H4 (cell line): ENCODE measurements around the gene SRSF6. TPM values are rescaled to one million over a fixed set of nuclear protein-coding genes. Genes with fewer than 3 reads are reported as not detected.
"Not testable (repeated sequence)": the region's sequence is repeated elsewhere in the genome, so short reads cannot be mapped to it uniquely, and the experiment has no call there.

Source experiments
- DNase-seq: peaks from one replicate; pipeline ENCODE4 v3.0.0-alpha.2; 2015; ENCODE audit warnings: low spot score
- total RNA-seq: library from RNA; depleted of rRNA; stranded (reverse); fragments of >200 nt; shearing (Covaris generic); gene quantifications from 2 replicates; pipeline ENCODE4 v1.2.3, GENCODE V29; 2014; rRNA removed

Gene SRSF6
- total RNA-seq: 37.8 and 41.9 TPM in 2 replicates

DNA sequence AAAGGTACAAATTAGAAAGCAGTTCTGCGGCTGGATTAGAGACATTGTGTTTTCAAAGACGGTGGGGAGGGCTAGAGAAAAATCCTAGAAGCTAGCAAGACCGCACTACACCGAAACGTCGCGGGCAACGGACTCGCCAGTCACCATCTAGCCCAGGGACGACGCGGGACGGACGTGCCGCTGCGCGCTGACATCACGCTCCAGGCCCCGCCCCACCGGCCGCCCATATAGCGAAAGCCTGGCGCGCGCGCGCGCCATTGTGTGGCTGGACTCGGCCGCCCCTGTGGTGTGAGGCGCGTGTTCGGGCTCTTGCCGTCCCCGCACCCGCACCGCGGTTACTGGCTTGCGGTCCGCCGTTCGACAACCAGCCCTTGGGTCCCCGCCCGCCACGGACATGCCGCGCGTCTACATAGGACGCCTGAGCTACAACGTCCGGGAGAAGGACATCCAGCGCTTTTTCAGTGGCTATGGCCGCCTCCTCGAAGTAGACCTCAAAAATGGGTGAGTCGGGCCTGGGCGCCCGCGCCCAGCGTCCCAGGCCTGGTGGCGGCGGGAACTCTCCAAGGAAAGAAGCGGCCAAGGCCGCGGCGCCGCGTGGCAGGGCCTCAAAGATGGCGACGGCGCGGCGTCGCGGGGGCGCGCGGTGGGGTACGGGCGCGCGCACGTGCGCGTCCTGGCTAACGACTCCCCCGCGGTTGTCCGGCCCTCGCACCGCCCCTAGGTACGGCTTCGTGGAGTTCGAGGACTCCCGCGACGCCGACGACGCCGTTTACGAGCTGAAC lies at the start of gene SRSF6:
Gene SRSF6 (plus strand): TSS at position 257 of the 782 bp plus-strand sequence. CDS start 138 bp downstream, at position 395.
- peak; percentile 83 for DNase-seq

DNA sequence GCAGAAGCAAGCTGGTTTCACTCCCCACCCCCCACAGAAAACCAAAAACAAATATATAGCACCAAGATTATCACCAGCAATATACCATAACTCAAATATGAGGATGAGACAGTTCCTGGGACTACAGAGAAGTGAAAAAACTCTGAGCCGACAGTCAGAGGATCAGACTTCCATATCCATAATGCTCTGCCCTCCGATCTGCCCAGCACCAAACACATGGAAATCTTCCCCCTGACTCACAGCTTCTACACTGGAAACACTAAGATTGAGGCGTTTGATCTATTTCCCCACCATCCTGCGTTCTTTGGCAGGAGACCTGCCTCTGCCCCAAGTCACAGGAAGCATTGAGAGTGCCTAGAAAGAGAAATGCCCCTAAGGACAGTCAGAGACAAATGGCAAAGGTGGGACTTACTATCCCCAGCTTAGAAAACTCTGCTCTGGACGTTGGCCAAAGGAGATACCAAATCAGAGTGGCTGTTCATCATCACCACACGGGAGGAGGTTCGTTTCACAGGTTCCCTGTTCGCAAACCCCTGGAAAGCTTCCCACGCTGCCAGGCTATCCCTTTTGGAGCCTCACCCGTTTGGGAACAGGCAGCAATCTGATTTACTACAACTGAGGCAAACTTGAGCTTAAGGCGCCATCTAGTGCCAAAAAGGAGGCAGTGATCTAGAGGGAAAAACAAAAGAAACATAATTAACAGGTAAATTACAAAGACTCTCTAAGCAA lies 48.7 kb upstream of the SRSF6 start:
- DNase-seq: peak; percentile 63

DNA sequence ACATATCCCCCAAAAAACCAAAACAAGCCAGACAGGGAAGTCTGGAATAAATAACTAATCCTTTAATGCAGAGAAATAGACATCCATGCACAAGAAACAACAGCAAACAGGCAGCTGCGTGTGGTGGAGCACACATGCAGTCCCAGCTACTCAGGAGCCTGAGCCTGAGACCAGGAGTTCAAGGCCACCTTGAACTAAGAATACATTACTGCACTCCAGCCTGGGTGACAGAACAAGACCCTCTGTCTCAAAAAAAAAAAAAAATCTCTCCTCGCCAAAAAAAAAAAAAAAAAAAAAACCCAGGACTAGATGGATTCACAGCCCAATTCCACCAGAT lies 48.2 kb upstream of the SRSF6 start:
- no peak for DNase-seq

DNA sequence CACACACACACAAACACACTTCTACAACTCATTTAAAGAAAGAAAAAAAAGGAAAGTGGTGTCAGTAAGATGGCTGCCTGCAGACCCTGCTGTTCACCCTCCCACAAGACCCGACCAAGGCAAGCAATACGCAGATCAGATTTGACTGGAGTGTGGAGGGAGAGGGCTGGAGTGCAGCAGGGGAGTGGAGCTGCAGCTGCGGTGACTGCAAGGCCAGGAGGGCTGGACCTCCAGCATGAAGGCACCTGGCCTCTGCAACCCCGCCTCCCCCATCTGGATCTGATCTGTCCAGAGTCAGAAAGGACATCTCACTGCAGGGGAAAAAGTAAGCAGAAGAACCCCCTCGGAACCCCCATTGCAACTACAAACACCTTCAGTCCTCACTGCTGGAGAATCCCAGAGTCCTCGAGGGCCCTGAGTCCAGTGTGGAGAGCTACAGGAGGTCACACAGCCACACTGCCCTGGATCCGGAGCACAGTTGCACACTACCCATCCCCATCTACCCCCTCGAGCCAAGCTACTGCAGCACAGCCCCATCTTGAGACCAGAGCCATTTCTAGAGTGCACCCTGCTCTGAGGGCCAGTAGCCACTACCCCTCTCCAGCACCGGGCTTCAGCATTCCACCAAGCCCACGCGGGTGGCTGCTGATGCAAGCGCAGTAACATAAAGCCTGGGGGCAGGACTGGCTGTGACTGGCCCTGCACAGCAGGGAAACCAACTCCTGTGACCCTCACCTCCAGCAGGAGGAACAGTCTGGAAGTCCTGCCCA lies 41.9 kb upstream of the SRSF6 start:
- no peak for DNase-seq

DNA sequence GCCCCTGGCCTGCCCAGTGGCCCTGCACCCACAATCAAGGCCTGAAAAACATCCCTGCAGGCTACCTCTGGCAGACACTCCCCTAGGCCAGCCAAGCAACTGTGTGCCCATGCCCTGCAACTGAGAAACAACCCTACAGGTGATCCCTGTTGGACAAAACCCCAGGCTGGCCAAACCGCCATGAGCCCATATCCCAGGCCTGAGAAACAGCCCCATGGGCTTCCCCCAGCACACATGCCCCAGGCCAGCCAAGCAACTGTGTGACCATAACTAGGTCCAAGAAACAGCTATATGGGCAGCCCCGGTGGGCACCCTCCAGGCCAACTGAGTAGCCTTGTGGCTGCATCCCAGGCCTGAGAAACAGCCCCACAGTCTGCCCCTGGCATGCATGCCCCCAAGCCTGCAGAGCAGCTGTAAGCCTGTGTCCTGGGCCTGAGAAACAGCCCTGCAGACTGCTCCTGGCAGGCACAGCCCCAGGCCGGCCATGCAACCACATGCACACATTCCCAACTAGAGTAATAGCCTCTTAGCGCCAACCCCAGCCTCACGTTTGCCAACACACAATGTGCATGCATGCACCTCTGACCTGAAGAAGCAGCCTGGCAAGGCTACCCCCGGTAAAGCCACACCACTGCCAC lies 41.0 kb upstream of the SRSF6 start:
- DNase-seq: no peak

DNA sequence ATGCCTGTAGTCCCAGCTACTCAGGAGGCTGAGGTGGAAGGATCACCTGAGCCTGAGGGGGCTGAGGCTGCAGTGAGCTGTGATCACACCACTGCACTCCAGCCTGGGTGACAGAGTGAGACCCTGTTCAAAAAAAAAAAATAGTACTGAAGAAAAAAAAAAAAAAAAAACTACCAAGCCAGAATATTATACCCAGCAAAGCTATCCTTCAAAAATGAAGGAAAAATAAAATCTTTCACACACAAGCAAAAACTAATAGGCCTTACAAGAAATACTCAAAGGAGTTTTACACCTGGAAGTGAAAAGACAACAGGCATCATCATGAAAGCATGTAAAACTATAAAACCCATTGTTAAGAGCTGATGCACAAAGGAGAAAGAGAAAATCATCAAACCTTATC lies 37.5 kb upstream of the SRSF6 start:
- DNase-seq: no peak

DNA sequence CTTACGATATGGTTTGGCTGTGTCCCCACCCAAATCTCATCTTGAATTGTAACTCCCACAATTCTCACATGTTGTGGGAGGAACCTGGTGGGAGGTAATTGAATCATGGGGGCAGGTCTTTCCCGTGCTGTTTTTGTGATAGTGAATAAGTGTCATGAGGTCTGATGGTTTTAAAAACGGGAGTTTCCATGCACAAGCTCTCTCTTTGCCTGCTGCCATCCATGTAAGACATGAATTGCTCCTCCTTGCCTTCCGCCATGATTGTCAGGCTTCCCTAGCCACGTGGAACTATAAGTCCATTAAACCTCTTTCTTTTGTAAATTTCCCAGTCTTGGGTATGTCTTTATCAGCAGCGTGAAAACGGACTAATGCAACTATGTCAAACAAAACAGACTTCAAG lies 36.8 kb upstream of the SRSF6 start:
- not testable (repeated sequence) for DNase-seq

DNA sequence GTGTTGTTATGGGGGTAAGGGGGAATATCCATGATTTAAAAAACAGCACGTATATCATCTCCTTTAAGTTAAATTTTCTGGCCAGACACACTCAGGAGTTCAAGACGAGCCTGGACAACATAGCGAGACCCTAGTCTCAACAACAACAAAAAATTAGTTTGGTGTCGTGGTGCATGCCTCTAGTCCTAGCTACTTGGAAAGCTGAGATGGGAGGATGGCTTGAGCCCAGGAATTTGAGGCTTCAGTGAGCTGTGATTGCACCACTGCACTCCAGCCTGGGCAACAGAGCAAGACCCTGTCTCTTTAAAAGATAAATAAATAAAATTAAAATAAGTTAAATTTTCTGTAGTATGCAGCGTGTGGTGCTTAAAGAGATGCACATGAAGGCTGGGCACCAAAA lies 31.5 kb upstream of the SRSF6 start:
- DNase-seq: no peak

DNA sequence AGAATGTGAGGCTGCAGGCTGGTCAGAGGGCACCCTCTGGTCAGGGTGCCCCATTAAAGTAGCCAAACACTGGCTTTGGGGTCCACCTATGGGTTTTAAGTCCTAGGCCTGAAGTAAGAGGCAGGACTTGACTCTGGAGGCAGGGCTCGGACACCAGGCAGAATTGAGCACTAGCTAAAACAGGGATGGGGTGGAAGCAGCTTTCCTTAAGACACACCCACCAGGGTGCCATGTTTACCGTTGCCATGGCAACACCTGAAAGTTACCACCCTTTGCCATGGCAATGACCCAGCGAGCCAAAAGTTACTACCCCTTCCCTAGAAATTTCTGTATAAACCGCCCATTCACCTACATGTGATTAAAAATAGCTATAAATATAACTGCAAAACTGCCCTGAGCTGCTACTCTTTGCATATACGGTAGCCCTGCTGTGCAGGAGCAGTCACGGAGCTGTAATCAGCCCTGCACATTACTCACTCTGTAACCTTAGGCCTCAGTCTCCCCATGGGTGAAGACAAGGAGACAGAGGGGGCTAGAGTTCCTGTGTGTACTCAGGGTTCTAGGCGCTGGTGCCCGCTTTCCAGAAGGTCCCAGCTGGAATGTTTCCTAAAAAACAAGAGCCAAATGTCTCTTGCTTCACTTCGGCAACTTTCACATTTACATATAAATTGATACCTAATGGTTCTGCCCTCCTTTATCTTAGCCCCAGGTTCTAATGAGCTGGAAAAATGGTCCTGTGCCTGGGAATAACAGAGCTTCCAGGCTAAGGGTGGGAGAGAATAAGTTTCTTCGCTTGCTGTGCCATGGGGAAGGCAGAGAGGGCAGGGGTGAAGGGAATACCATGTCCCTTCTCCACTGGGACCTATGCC lies 27.2 kb upstream of the SRSF6 start:
- no peak for DNase-seq

DNA sequence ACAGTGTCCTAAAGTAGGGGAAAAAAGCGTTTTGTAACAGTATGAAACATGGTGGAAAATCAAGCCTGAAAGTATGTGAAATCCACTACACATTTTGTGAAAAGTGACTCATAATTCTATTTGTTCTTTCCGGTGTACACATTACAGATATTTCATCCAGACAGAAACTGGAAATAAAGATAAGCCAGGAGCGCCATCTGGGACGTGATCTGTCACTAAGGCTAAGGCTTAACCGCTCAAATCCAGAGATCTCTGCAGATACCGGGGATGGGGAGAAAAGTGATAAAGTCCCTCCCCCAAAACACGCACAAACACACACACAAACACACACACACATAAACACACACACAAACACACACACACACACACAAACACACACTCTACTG lies 26.6 kb upstream of the SRSF6 start:
- no peak for DNase-seq

DNA sequence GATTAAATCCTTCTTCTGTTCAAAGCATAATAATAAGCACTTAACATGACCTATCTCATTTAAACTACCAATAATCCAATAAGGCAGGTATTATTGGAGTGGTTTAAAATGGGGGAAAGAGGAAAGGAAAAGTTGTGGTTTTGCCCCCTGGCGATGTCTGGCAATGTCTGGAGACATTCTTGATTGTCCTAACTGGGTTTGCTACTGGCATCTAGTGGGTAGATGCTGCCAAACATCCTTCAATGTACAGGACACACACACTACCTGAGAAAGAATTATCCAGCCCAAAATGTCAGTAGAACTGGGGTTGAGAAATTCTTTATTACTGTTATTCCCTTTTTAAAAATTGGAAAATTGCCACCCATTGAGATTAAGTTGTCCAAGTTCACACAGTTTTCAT lies 25.2 kb upstream of the SRSF6 start:
- DNase-seq: no peak

DNA sequence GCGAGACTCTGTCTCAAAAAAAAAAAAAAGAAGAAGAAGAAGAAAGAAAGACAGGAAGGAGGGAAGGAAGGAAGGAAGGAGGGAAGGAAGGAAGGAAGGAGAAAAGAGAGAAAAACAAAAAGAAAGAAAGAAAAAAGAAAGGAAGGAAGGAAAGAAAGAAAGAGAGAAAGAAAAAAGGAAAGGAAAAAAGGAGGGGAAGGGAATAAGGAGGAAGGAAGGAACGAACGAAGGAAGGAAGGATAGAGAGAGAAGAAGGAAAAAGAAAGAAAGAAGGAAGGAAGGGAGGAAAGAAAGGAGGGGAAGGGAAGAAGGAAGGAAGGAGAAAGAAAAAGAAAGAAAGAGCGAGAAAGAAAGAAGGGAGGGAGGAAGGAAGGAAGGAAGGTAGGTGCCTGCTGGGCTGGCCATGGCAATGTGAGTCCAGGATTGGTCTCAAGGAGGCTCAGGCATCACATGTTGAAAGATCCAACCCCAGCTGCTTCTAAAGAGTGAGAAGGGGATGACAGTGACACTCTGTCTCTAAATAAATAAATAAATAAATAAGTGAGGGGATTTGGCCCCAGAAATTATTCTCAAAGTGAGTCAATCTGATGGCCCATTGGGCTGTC lies 24.3 kb upstream of the SRSF6 start:
- DNase-seq: no peak

DNA sequence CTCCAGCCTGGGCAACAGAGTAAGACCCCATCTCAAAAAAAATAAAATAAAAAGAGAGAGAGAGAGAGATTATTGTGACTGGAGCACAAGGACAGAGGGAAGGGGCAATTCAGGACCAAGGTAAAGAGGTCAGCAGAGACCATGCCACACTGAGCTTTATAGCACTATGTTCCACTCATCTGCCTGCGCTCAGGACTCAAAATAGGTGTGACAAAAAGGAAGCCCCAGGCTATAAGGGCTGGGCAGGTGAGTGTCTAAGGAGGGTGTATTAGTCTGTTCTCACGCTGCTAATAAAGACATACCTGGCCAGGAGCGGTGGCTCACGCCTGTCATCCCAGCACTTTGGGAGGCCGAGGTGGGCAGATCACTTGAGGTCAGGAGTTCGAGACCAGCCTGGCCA lies 23.1 kb upstream of the SRSF6 start:
- DNase-seq: no peak

DNA sequence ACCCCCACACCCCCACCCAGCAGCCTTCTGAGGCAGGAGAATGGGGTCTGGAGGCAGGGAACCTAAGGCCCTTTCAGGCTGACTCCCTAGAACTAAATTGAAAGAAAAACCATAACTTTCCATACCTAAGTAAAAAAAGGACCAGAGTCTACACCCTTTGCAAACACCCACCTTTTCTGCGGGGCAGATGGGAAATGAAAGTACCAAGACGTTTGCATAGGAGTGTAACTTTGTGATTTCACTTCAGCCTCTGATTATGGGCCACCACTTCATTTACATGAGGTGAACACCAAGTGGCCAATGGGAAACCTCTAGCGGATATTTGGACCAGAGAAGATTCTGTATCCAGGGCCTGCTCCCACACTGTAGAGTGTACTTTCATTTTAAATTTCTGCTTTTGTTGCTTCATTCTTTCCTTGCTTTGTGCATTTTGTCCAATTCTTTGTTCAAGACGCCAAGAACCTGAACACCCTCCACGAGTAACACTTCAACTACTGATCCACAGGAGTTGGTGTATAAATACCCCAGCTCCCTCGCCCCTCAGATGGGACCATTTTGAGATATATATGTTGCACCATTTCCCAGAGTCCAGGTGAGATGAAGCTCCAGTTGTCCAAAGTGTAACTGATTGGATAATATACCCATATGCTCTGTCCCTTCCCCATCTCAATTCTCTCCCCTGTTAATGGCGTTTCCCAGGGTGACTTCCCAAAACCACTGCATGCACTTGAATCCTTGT lies 18.9 kb upstream of the SRSF6 start:
- no peak for DNase-seq

DNA sequence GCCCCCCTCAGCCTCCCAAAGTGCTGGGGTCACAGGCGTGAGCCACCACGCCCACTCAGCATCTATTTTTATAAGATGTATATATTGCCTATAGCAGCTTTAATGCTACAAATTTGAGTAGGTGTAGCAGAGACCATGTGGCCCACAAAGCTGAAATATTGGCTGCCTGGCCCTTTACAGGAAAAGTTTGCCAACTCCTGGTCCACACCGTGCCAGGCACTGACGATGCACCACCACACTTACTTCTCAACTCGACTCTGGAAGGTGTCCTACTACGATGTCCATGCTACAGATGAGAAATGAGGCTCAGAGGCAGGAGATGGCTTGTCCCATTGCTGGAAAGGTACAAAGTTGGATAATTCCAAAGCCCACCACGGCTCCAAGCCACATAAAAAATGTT lies 17.2 kb upstream of the SRSF6 start:
- no peak for DNase-seq

DNA sequence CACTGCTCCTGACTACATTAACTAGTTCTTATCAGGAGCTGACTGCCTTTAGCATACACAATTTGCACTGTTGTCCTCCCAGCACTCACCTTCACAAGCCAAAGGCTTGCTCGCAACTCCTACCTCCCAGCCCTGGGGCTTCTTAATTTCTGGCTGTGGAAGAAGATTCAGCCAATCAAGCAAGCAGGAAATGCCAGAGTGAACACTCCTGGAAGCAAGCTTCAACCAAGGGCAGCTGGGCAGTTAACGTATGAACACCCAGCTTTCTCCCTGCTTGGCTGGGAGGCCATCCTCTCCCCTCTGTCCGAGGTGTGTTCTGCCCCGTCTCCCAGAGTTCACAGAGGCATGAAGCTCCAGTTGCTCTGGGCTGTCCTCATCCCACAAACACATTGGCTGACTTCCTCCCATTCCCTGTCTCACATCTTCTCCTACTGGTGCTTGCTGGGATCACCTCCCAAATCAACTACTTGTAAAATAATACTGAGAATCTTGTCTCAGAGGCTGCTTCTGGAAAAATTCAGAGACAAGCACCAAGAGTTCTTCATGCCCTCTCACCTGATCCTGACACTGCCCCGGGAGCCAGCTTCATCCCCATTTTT lies 15.3 kb upstream of the SRSF6 start:
- peak; percentile 48 for DNase-seq

DNA sequence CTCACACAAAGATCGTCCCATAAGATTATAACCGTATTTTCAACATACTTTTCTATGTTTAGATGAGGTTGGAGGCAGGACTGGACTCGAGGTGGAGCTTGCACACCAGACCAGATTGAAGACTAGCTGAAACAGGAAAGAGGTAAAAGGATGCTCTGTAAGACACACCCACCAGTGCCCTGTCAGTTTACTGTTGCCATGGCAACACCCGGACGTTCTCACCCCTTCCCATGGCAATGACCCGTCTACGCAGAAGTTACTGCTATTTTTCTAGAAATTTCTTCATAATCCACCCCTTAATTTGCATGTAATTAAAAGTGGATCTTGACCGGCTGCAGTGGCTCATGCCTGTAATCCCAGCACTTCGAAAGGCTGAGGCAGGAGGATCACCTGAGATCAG lies 13.6 kb upstream of the SRSF6 start:
- no peak for DNase-seq

DNA sequence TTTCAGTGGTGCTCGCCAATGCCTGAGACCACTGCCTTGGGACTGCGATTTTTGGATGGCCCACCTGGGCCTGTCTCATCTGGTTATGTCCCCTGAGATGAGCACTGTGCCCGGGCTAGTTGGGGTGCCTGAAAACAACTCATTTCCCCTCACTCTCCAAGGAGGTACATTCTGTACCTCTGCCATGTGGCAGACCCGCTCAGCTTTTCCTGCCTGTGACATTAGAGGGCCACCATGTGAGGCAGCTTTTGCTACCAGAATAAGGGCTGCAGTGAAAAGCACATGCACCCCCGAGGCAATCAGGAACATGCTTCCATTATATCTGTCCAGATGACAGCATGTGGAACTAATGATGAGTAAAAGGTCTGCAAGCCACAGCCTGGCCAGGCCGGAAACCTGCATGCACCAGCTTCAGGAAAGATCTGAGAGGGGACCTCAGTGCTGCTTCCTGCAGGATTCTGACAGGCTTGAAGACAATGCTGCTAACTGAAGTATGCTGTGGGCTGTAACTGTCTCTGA lies 11.3 kb upstream of the SRSF6 start:
- DNase-seq: no peak

DNA sequence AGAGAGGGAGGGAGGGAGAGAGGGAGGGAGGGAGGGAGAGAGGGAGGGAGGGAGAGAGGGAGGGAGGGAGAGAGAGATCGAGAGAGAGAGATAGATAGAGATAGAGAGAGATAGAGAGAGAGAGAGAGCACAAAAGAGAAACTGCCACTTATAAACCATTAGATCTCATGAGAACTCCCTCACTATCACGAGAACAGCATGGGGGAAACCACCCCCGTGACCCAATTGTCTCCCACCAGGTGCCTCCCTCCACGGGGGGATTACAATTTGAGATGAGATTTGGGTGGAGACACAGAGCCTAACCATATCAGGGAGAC lies 9.3 kb upstream of the SRSF6 start:
- DNase-seq: not testable (repeated sequence)
